GM12878 (cell line): ENCODE data around the gene CDON. TPM values are rescaled to one million over a fixed set of nuclear protein-coding genes. Genes with fewer than 3 reads are reported as not detected.

Source experiments
- ATAC-seq: fragments of 200-7000 bp; cut with Tn5 transposase; 3 replicates; pipeline ENCODE4 v1.9.1; 2020; ENCODE audit warnings: mild to moderate bottlenecking, moderate library complexity
- BruUV-seq: library from RNA; stranded (reverse); fragments of 400-500 nt; replicated peaks from 2 replicates; lab custom pipeline; 2021; lab: Mats Ljungman, UMichigan
- CTCF ChIA-PET: fragments of 300-600 bp; sonication (Branson Sonifier 250); formaldehyde crosslinking; extraction: SDS; loops from one replicate; lab custom pipeline; 2021; ENCODE audit warnings: inconsistent platforms; lab: Yijun Ruan, JAX
- POLR2A ChIA-PET: fragments of 350-600 bp; formaldehyde crosslinking; extraction: SDS; loops from one replicate; lab custom pipeline; 2021; ENCODE audit warnings: inconsistent platforms; lab: Charles Lee
- RAD21 ChIA-PET: fragments of 300-600 bp; sonication (Branson Sonifier 250); formaldehyde crosslinking; loops from one replicate; lab custom pipeline; 2023; ENCODE audit warnings: antibody characterized with exemption; ENCODE audit not compliant: unreplicated experiment; lab: Charles Lee
- SMC1A ChIA-PET: fragments of 300-600 bp; sonication (Branson Sonifier 250); formaldehyde crosslinking; loops from one replicate; lab custom pipeline; 2023; ENCODE audit not compliant: unreplicated experiment, uncharacterized antibody; lab: Charles Lee
- DNase-seq: peaks from one replicate; pipeline ENCODE4 v3.0.0-alpha.2; 2011; ENCODE audit warnings: low read depth, low spot score
- FAIRE-seq: peaks from 3 replicates; lab custom pipeline; 2011; peaks lifted over from hg19 to GRCh38; lab: Jason Lieb, UNC
- H2AFZ ChIP-seq: 2 replicates; pipeline ENCODE4 v1.6.0; 2011; ENCODE audit warnings: low read depth, low read length, control low read depth; ENCODE audit not compliant: control insufficient read depth
- H3K27ac ChIP-seq: 2 replicates; pipeline ENCODE4 v1.5.1; 2011; ENCODE audit warnings: control low read depth; ENCODE audit not compliant: control insufficient read depth, insufficient read depth
- H3K27me3 ChIP-seq, 2 experiments: replicated peaks in 1 of 2; 2 replicates each; pipeline versions ENCODE4 v1.6.0 to v1.6.1; 2011; ENCODE audit warnings: low read length in 1 of 2; ENCODE audit not compliant: control insufficient read depth in 2 of 2, insufficient read depth in 2 of 2
- H3K36me3 ChIP-seq, 2 experiments: 2 replicates each; pipeline ENCODE4 v1.5.1; 2011; ENCODE audit warnings: low read length in 1 of 2; ENCODE audit not compliant: control insufficient read depth in 2 of 2, insufficient read depth in 2 of 2
- H3K4me1 ChIP-seq: 2 replicates; pipeline ENCODE4 v1.6.1; 2011; ENCODE audit warnings: mild to moderate bottlenecking, low read length, moderate library complexity, mixed read lengths; ENCODE audit not compliant: control insufficient read depth, insufficient read depth
- H3K4me2 ChIP-seq: 2 replicates; pipeline ENCODE4 v1.6.0; 2011; ENCODE audit warnings: control low read depth; ENCODE audit not compliant: control insufficient read depth, insufficient read depth
- H3K4me3 ChIP-seq: fragments of 200-600 bp; sonication (generic); 2 replicates; pipeline ENCODE4 v1.5.1; 2016
- H3K79me2 ChIP-seq: 2 replicates; pipeline ENCODE4 v1.6.0; 2011; ENCODE audit warnings: low read length; ENCODE audit not compliant: control insufficient read depth, insufficient read depth
- H3K9ac ChIP-seq: 2 replicates; pipeline ENCODE4 v1.8.0; 2011; ENCODE audit warnings: low read length, control low read depth, mixed read lengths; ENCODE audit not compliant: control insufficient read depth, insufficient read depth
- H3K9me3 ChIP-seq: replicated peaks from 3 replicates; pipeline ENCODE4 v1.5.1; 2011; ENCODE audit warnings: mild to moderate bottlenecking, low read length; ENCODE audit not compliant: control insufficient read depth, insufficient read depth
- H4K20me1 ChIP-seq: 2 replicates; pipeline ENCODE4 v1.6.0; 2011; ENCODE audit not compliant: control insufficient read depth, insufficient read depth
- CREB1 ChIP-seq: IDR thresholded peaks from 2 replicates; pipeline ENCODE4 v1.6.1; 2012; ENCODE audit warnings: low read depth, mild to moderate bottlenecking, inconsistent platforms
- MAX ChIP-seq: IDR thresholded peaks from 2 replicates; pipeline ENCODE4 v1.6.1; 2012; ENCODE audit warnings: low read depth, low read length, improper control_type of control experiment
- RB1 ChIP-seq: fragments of 450-650 bp; formaldehyde crosslinking; IDR thresholded peaks from 2 replicates; pipeline ENCODE4 v1.6.1; 2017; ENCODE audit warnings: mild to moderate bottlenecking, borderline replicate concordance
- WRNIP1 ChIP-seq: IDR thresholded peaks from 2 replicates; pipeline ENCODE4 v1.6.1; 2011; ENCODE audit warnings: low read depth, low read length, improper control_type of control experiment, borderline replicate concordance
- YY1 ChIP-seq: IDR thresholded peaks from 2 replicates; pipeline ENCODE4 v1.6.1; 2011; ENCODE audit warnings: low read depth, mild to moderate bottlenecking, low read length
- ZNF24 ChIP-seq: fragments of 450-650 bp; IDR thresholded peaks from 2 replicates; pipeline ENCODE4 v1.6.1; 2017; ENCODE audit warnings: antibody characterized with exemption, mild to moderate bottlenecking
- WGBS: methylation state at CpG from one replicate; pipeline ENCODE4 v1.1.6; 2016; ENCODE audit warnings: low lambda C conversion rate; ENCODE audit not compliant: insufficient replicate concordance, insufficient coverage; ENCODE audit errors: missing lambda C conversion rate; 5-methylcytosine and 5-hydroxymethylcytosine counted together
- in situ Hi-C: fragments of 300-500 bp; cut with MboI; formaldehyde crosslinking; loops from 9 replicates; pipeline ENCODE4 v1.14.3; 2018; ENCODE audit warnings: mixed read lengths
- intact Hi-C: fragments of 100-400 bp; cut with micrococcal nuclease; formaldehyde crosslinking; loops from one replicate; pipeline ENCODE4 v1.14.2; 2022; ENCODE audit not compliant: unreplicated experiment
- polyA plus RNA-seq, 11 experiments: library from polyadenylated mRNA; depleted of rRNA in 4 of 11; unstranded in 6 of 11; stranded (reverse) in 5 of 11; fragments of >200 nt; fragmentation: Nextera tagmentation in 4 of 11; fragmentation: Illumina TruSeq in 1 of 11; extraction: Ambion mirVana in 4 of 11; extraction: Trizol in 1 of 11; gene quantifications; 1 replicate in 1 of 11; 2 replicates in 10 of 11; pipeline versions ENCODE4 v1.2.1 to v1.2.3, GENCODE V29; 2011 to 2016; ENCODE audit warnings: inconsistent platforms in 2 of 11, missing spikeins in 2 of 11, low read depth in 1 of 11
- total RNA-seq, 4 experiments: library from RNA; depleted of rRNA in 3 of 4; stranded (reverse); fragments of >200 nt in 3 of 4; fragmentation: Illumina TruSeq in 1 of 4; extraction: Trizol in 1 of 4; gene quantifications; 2 replicates each; pipeline versions ENCODE4 v1.2.1 to v1.2.3, GENCODE V29; 2013 to 2021
- TF ChIP-seq, protein P1 (sequence below): fragments of 450-650 bp; IDR thresholded peaks from 2 replicates; pipeline ENCODE4 v1.6.1; 2017; ENCODE audit warnings: mild to moderate bottlenecking, moderate library complexity

Gene CDON
- total and polyA plus RNA-seq, 10 of the 15 experiments (the other 5 are each of a cell fraction or from before 2014, with no cell fraction given) = 0.07 to 4.2 (median 0.36) TPM

DNA sequence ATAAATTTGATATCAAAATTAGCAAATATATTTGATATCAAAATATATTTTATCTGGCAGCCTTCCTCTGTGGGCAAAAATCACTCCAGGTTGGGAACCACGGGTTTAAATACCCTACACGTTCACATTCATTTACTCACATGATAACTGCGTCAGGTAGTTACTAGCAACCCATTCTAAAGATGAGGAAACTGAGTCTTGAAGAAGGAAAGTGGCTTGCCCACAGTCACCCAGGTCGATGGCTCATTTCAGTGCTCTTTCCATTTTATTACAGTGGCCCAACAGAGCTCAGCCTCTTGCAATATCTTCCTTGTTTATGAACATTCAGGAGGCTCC lies 19.2 kb upstream of the CDON start:
- H2AFZ ChIP-seq = no peak overlapping the region
- no peaks in the 10 kb centered on the region for H3K79me2 ChIP-seq
- in situ Hi-C loops (no loop called here), intact Hi-C loops (no loop called here)
- peaks cover 10% of the 10 kb centered on the region for H3K4me1 ChIP-seq
- no peaks in the 10 kb centered on the region for H3K36me3 ChIP-seq
- no TSS peak for BruUV-seq
- H3K9me3 ChIP-seq = no peaks in the 10 kb centered on the region
- no peak for FAIRE-seq
- no peak overlapping the region for H3K4me2 ChIP-seq
- ChIA-PET POLR2A (no interaction called here), SMC1A (no interaction called here), RAD21 (no interaction called here), CTCF (interaction anchor here (0.9 kb wide), 1 partner anchor 9 kb away, joined by 3 read pairs; no protein-coding TSS in a partner anchor)
- no peaks in the 10 kb centered on the region for H4K20me1 ChIP-seq
- no peak overlapping the region for H3K4me3 ChIP-seq
- TF ChIP-seq, protein P1, sequence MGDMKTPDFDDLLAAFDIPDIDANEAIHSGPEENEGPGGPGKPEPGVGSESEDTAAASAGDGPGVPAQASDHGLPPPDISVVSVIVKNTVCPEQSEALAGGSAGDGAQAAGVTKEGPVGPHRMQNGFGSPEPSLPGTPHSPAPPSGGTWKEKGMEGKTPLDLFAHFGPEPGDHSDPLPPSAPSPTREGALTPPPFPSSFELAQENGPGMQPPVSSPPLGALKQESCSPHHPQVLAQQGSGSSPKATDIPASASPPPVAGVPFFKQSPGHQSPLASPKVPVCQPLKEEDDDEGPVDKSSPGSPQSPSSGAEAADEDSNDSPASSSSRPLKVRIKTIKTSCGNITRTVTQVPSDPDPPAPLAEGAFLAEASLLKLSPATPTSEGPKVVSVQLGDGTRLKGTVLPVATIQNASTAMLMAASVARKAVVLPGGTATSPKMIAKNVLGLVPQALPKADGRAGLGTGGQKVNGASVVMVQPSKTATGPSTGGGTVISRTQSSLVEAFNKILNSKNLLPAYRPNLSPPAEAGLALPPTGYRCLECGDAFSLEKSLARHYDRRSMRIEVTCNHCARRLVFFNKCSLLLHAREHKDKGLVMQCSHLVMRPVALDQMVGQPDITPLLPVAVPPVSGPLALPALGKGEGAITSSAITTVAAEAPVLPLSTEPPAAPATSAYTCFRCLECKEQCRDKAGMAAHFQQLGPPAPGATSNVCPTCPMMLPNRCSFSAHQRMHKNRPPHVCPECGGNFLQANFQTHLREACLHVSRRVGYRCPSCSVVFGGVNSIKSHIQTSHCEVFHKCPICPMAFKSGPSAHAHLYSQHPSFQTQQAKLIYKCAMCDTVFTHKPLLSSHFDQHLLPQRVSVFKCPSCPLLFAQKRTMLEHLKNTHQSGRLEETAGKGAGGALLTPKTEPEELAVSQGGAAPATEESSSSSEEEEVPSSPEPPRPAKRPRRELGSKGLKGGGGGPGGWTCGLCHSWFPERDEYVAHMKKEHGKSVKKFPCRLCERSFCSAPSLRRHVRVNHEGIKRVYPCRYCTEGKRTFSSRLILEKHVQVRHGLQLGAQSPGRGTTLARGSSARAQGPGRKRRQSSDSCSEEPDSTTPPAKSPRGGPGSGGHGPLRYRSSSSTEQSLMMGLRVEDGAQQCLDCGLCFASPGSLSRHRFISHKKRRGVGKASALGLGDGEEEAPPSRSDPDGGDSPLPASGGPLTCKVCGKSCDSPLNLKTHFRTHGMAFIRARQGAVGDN = no peak
- TF ChIP-seq ZNF24 = no peak
- TF ChIP-seq YY1 = no peak
- TF ChIP-seq RB1 = no peak
- no peak for TF ChIP-seq MAX
- TF ChIP-seq WRNIP1 = no peak
- TF ChIP-seq CREB1 = no peak
- no peaks in the 10 kb centered on the region for H3K27me3 ChIP-seq
- DNase-seq = no peak
- no peak overlapping the region for H3K9ac ChIP-seq
- no peak overlapping the region for H3K27ac ChIP-seq
- WGBS = 16% methylated on average over 4 of the region's 4 CpGs
- ATAC-seq = no peak
